Osteoblast (primary cell): ENCODE results near the gene RAB33A. TPM values are rescaled to one million over a fixed set of nuclear protein-coding genes. Genes with fewer than 3 reads are reported as not detected.

Experiments
- DNase-seq: peaks from one replicate; pipeline ENCODE4 v3.0.0; 2011; ENCODE audit warnings: low spot score, mixed read lengths; ENCODE audit not compliant: insufficient read length; ENCODE audit errors: missing footprints
- H2AFZ ChIP-seq: 2 replicates; pipeline ENCODE4 v1.6.0; 2011; ENCODE audit warnings: mild to moderate bottlenecking, low read length
- H3K27ac ChIP-seq: 2 replicates; pipeline ENCODE4 v1.5.1; 2011; ENCODE audit warnings: mild to moderate bottlenecking, low read depth, low read length, moderate library complexity
- H3K27me3 ChIP-seq: 2 replicates; pipeline ENCODE4 v1.6.0; 2012; ENCODE audit warnings: mild to moderate bottlenecking, control low read depth, inconsistent platforms, low read length, moderate library complexity; ENCODE audit not compliant: insufficient read depth
- H3K36me3 ChIP-seq: 2 replicates; pipeline ENCODE4 v1.5.1; 2011; ENCODE audit warnings: mild to moderate bottlenecking, low read length, control low read depth, moderate library complexity; ENCODE audit not compliant: insufficient read depth
- H3K4me1 ChIP-seq: 2 replicates; pipeline ENCODE4 v1.5.1; 2011; ENCODE audit warnings: mild to moderate bottlenecking, low read length, control low read depth, moderate library complexity; ENCODE audit not compliant: insufficient read depth
- H3K4me2 ChIP-seq: 2 replicates; pipeline ENCODE4 v1.6.0; 2011; ENCODE audit warnings: mild to moderate bottlenecking, low read length; ENCODE audit not compliant: insufficient read depth
- H3K4me3 ChIP-seq: fragments of 200-600 bp; sonication (generic); 3 replicates; pipeline ENCODE4 v1.5.1; 2012; ENCODE audit warnings: mild to moderate bottlenecking, low read length, inconsistent platforms; ENCODE audit not compliant: insufficient read depth
- H3K79me2 ChIP-seq: 2 replicates; pipeline ENCODE4 v1.6.0; 2012; ENCODE audit warnings: mild to moderate bottlenecking, low read length, control low read depth, inconsistent platforms; ENCODE audit not compliant: insufficient read depth
- H3K9me3 ChIP-seq: 2 replicates; pipeline ENCODE4 v1.5.1; 2011; ENCODE audit warnings: low read depth, low read length, control low read depth
- H4K20me1 ChIP-seq: 2 replicates; pipeline ENCODE4 v1.6.0; 2012; ENCODE audit warnings: mild to moderate bottlenecking, low read length, control low read depth; ENCODE audit not compliant: insufficient read depth
- CTCF ChIP-seq: IDR thresholded peaks from 2 replicates; pipeline ENCODE4 v1.5.1; 2011; ENCODE audit warnings: mild to moderate bottlenecking, low read depth, low read length, moderate library complexity; ENCODE audit errors: extremely low read depth
- total RNA-seq: library from RNA; depleted of rRNA; stranded (reverse); fragments of >200 nt; gene quantifications from 2 replicates; pipeline ENCODE4 v1.2.3, GENCODE V29; 2012

Gene RAB33A
- total RNA-seq, 1 donor: 6.2 TPM

- no peak overlapping the region for H3K27ac ChIP-seq
- no peaks in the 10 kb centered on the region for H3K79me2 ChIP-seq
- H2AFZ ChIP-seq: no peak overlapping the region
- H3K9me3 ChIP-seq: no peaks in the 10 kb centered on the region
- DNase-seq: peak; percentile 65
- H3K27me3 ChIP-seq: no peaks in the 10 kb centered on the region
- H3K36me3 ChIP-seq: no peaks in the 10 kb centered on the region
- no peak for TF ChIP-seq CTCF
- H3K4me2 ChIP-seq: no peak overlapping the region
- no peak overlapping the region for H3K4me3 ChIP-seq
- H4K20me1 ChIP-seq: no peaks in the 10 kb centered on the region
- peaks cover 24% of the 10 kb centered on the region for H3K4me1 ChIP-seq
Observed at GRCh38 chrX:130176354-130176776, 4.6 kb downstream of the RAB33A start.

GRCh38 chrX:130176942-130177341 lies 5.2 kb downstream of the RAB33A start:
- TF ChIP-seq CTCF: no peak
- DNase-seq: no peak
- Histone ChIP-seq H3K4me1 (peaks cover 21% of the 10 kb centered on the region), H3K79me2 (no peaks in the 10 kb centered on the region), H3K36me3 (no peaks in the 10 kb centered on the region), H4K20me1 (no peaks in the 10 kb centered on the region), H2AFZ (no peak overlapping the region), H3K4me3 (no peak overlapping the region), H3K4me2 (no peak overlapping the region), H3K27ac (no peak overlapping the region), H3K9me3 (no peaks in the 10 kb centered on the region), H3K27me3 (no peaks in the 10 kb centered on the region)

GRCh38 chrX:130179170-130179569 lies 7.4 kb downstream of the RAB33A start:
- Histone ChIP-seq H3K79me2 (no peaks in the 10 kb centered on the region), H2AFZ (no peak overlapping the region), H3K27ac (no peak overlapping the region), H3K27me3 (no peaks in the 10 kb centered on the region), H4K20me1 (no peaks in the 10 kb centered on the region), H3K9me3 (no peaks in the 10 kb centered on the region), H3K4me1 (peaks cover 4% of the 10 kb centered on the region), H3K4me2 (no peak overlapping the region), H3K36me3 (no peaks in the 10 kb centered on the region), H3K4me3 (no peak overlapping the region)
- DNase-seq: no peak
- TF ChIP-seq CTCF: no peak

- peak; percentile 76 for DNase-seq
- no peaks in the 10 kb centered on the region for H3K79me2 ChIP-seq
- H2AFZ ChIP-seq: no peak overlapping the region
- H3K4me2 ChIP-seq: no peak overlapping the region
- TF ChIP-seq CTCF: no peak
- no peaks in the 10 kb centered on the region for H4K20me1 ChIP-seq
- no peak overlapping the region for H3K27ac ChIP-seq
- no peak overlapping the region for H3K4me3 ChIP-seq
- no peaks in the 10 kb centered on the region for H3K36me3 ChIP-seq
- no peaks in the 10 kb centered on the region for H3K9me3 ChIP-seq
- no peaks in the 10 kb centered on the region for H3K27me3 ChIP-seq
- H3K4me1 ChIP-seq: no peaks in the 10 kb centered on the region
Observed at GRCh38 chrX:130179579-130180215, 7.9 kb downstream of the RAB33A start.
